ENCODE results near the gene PAWR.
"Not testable (repeated sequence)": the region's sequence is repeated elsewhere in the genome, so short reads cannot be mapped to it uniquely, and the experiment has no call there.

Gene PAWR

DNA sequence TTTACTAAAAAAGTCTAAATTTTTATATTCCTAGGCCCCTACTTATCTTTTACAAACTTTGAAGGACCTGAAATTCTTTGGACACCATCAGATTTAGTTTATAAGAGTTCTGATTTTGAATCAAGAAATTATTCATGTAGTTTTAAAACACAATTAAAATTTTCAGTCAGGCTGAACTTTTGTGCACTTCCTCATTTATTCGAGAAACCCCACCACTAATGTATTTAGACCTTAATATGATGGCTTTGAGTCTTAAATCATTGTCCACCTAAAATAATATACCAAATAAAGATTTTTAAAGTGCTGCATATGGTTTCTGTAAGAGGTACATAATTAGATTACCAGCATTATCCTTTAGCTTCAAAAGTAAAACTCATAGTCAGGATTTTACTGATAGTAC, 103.4 kb downstream of the PAWR start:
- no peak for DNase-seq

DNA sequence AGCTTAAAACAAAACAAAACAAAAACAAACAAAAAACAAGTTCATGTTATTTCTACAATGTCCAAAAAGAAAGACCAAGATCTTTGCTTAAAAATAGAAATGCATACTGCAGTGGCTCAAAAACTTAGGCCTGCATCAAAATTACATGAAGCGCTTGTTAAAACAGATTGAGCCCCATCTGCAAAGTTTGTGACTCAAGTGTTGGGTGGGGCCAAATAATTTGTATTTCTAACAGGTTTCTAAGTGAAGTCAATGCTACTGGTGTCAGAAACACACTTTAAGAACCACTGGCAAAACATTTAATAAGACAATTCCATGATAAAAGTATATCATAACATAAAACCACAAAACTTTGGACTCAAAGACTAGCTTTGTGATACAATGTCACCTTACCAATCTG, 105.6 kb downstream of the PAWR start:
- DNase-seq: no peak

DNA sequence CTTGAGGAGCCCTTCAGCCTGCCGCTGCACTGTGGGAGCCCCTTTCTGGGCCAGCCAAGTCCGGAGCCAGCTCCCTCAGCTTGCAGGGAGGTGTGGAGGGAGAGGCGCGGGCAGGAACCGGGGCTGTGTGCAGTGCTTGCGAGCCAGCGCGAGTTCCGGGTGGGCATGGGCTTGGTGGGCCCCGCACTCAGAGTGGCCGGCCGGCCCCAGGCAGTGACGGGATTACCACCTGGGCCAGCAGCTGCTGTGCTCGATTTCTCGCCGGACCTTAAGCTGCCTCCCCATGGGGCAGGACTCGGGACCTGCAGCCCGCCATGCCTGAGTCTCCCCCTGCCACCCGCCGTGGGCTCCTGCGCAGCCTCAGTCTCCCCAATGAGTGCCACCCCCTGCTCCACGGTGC, 116.9 kb downstream of the PAWR start:
- DNase-seq: no peak

DNA sequence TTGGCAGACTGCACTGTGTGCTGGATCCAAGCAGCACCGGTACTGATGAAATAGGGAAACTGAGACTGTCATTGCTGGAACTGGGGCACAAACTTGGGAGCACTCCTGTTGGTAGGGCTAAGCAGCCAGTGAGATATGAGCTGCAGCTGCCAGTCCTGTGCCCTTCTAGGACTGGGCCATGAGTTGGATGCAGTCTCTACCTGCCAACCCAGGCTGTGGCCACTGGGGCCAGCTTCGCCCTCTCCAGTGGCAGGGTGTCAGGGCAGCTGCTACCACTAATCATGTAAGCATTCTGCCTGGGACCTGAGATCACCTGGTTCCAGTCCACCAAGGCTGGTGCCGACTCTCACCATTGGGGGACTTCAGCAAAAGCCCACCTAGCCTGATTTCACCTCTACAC, 121.1 kb downstream of the PAWR start:
- no peak for DNase-seq

DNA sequence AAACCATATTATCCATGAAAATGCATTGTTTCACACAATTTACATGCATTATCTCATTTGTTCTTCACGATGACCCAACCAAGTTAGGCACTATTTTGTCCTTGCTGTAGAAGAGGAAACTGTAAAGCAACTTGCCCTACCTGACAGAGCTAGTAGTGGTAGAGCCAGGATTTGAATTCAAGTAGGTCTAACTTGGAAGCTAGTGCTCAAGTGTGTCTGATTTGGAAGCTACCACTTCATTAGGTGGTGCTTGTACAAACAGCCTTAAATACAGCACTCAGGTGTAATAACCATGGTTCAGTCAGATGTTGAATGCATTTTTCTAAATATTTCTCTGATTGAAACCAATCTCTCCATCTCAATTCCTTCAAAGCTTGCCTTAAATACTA, 123.6 kb downstream of the PAWR start:
- DNase-seq: no peak

DNA sequence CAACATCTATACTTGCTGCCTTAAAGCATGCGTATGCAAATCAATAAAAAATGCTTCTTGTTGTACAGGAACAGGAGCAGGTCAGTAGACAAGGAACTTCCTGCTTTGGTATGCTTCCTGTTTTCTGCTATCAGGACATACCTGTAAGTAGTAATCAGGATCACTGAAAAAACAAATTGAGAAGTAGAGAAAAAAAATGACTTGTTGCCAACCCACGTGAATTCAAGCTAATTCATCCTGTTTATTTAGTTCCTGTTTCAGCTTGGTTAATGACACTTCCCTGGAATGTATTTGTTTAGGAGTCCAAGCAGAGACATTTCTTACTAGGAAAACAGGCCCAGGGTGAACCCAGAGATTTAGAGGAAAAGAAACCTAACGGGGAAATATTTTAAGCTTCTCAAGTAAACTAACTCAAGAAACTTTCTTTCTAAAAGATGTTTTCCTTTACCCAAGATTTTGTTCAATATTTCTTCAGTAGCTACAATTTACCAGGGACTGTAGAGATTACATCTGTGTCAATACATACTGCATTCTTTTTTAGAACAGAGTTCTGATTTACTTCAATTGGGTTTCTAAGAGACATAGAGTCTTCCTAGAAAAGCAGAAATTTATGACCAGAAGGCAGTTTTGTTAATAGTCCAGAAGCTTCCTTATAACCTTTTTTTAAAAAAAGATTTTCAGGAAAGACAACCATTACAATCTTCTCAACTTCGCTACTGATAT, 124.2 kb downstream of the PAWR start:
- no peak for DNase-seq

DNA sequence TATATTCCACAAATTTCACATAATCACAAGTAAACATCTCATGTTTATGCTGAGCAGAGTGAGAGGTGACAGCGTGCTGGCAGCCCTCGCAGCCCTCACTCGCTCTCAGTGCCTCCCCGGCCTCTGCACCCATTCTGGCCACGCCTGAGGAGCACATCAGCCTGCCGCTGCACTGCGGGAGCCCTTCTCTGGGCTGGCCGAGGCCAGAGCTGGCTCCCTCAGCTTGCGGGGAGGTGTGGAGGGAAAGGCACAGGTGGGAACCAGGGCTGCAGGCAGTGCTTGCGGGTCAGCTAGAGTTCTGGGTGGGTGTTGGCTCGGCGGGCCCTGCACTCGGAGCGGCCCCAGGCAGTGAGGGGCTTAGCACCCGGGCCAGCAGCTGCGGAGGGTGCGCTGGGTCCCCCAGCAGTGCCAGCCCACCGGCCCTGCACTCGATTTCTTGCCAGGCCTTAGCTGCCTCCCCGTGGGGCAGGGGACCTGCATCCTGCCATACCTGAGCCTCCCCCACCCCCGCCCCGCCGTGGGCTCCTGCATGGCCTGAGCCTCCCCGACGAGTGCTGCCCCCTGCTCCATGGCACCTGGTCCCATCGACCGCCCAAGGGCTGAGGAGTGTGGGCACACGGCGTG, 125.9 kb downstream of the PAWR start:
- not testable (repeated sequence) for DNase-seq

DNA sequence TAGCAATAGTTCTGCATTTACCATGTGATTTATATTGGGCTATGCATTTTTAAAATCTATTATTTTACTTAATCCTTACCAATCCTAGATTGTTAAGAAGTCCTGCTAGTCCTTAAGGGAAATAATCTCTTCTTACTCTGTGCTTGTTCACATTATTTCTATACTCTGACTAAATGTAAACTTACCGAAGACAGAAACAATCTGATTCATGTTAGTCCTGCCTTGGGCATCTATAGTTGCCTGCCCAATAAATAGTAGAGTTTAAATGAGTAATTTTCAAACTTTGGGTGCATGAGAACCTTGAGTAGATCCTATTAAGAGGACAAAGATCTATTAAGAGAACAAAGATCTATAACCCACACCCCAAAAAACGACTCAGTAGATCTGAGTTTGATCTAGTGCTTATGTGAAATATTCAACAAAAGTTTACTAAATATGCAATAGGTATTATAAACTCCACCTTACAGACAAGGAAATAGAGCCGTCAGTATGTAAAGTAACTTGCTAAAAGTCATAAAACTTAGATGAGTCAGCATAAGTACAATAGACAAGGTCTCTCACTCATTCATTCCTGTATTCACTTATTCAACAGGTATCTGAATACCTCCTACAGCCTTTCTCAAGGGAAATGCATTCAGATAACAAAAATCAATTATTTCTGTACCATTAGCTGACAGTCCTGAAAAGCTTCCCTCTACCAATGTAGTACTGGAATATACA, 127.6 kb downstream of the PAWR start:
- DNase-seq: no peak

DNA sequence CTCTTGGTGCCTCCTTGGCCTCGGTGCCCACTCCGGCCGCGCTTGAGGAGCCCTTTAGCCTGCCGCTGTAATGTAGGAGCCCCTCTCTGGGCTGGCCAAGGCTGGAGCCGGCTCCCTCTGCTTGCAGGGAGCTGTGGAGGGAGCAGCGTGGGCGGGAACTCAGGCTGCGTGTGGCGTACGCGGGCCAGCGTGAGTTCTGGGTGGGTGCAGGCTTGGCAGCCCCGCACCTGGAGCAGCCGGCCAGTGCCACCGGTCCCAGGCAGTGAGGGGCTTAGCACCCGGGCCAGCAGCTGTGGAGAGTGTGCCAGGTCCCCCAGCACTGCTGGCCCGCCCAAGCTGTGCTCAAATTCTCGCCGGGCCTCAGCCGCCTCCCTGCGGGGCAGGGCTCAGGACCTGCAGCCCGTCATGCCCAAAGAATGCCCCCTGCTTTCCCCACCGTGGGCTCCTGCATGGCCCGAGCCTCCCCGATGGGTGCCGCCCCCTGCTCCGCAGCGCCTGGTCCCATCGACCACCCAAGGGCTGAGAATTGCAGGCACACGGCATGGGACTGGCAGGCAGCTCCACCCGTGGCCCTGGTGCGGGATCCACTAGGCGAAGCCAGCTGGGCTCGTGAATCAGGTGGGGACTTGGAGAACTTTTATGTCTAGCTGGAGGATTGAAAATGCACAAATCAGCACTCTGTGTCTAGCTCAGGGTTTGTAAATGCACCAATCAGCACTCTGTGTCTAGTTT, 129.2 kb downstream of the PAWR start:
- no peak for DNase-seq

DNA sequence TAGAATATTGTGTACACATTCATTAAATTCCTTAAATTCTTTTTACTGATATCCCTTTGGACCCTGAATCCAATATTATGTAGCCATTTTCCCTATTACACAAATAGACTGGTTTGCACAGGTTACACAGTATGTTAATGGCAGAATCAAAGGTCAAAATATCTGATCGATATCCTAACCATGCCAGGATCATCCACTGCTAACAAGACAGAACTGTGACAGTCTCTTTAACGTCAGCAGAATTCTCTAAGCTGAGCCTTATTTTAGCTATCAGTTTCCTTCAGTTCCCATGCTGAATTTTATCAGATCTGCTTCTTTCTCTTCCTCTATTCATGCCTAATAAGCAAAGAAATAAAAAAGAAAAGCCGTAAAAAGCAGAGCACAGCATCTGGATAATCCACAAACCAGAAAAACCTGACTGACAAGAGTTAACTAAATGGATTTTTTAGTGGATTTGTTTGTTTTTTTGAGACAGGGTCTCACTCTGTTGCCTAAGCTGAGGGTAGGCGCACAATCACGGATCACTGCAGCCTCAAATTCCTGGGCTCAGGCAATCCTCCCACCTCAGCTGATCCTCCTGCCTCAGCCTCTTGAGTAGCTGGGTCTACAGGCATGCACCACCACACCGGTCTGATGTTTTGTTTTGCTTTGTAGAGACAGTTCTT, 130.4 kb downstream of the PAWR start:
- no peak for DNase-seq

DNA sequence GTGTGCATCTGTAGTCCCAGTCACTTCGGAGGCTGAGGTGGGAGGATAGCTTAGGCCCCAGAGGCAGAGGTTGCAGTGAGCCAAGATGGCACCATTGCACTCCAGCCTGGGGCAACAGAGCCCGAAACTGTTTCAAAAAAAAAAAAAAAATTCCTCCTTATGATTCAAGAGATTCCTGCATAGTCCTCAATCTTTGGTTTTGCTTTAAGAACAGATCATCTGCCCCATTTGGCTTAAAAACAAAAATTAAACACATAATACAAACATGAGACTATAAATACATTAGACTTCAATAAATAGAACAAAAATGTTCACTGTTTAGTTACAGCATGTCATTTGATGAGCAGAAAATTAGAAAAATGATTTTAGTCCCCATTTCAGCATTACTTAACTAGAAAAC, 131.2 kb downstream of the PAWR start:
- no peak for DNase-seq

DNA sequence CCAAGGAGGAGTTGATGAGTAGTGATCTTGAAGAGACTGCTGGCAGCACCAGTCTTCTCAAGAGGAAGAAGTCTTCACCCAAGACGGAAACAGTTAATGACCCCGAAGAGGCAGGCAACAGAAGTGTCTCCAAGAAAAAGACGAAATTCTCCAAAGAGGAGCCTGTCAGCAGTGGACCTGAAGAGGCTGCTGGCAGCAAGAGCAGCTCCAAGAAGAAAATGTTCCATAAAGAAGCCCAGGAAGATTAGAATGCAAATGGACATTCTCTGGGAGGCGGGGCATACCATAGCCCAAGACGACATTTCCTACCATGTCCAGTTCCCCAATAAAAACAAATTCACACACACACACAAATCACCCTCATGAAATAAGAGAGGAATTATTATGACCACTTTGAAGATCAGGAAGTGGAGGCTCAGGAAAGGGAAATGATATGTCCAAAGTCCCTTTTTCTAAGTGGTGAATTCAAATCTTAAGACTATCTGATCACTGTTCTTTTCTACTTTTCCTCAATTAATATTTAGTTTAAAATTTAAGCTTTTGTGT, 131.8 kb downstream of the PAWR start:
- DNase-seq: no peak

DNA sequence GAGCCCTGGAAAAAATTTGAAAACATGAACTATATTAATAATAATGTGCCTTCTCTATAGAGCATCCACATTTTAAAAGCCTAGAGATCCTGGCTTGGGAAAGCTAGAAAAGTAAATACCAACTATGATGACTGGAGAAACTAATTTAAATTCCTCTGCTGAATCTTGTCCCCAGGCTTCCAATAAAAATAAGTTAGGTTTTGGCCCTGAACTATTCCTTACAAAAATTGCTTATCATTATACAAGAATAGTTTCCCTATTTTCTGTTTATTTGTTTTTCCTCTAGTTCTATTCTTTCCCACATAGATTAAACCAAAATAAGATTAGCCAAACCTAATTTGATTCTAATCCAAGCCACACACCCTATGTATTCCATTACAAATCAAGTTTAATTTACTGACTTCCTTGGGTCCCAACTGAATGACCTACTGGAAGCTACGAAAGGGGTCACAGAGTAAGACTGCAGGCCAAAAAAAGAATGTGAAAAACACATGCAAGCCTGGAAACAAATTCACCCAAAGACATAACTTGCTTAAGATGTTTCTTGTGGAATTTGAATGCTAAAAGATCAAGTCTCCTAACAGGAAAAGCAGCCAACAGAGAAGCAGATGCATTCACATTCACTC, 133.0 kb downstream of the PAWR start:
- no peak for DNase-seq

DNA sequence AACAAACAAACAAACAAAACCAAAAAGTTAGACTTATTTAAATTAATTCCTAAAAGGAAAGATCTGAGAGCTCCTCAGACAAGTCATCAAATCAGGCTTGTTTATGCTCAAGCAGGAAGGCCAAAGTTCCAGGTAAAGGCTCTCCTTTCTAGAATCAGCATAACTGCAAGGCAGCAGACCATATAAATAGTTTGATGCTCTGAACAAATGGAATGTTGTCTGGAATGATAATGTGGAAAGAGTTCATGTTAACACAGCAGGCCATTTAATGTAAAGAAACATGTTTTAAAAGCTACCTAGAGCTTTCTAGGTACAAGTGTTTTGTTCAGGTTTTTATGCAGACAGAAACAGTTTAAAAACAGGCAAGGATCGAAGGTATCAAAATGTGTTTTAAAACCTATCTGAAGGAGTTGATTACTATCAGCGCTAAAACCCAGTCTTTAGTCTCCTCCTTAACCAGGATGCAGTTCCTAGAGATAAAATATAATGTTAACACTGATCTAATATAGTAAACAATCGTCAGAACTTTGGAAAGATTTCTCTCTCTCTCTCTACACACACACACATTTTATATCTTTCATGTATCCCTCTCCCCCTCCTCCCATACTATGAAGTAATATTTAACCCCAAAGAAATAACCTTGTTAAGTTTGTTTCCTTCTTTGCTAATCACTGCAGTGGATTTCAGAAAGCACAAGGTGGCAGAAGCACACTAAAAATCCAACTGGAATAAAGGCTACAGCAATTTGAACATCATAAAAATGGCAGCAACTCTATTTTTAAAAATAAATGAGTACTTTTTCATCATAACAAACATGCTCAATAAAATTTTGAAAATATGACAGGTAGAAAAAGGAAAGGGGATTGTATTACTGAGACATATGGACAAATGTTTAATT, 135.5 kb downstream of the PAWR start:
- DNase-seq: no peak

DNA sequence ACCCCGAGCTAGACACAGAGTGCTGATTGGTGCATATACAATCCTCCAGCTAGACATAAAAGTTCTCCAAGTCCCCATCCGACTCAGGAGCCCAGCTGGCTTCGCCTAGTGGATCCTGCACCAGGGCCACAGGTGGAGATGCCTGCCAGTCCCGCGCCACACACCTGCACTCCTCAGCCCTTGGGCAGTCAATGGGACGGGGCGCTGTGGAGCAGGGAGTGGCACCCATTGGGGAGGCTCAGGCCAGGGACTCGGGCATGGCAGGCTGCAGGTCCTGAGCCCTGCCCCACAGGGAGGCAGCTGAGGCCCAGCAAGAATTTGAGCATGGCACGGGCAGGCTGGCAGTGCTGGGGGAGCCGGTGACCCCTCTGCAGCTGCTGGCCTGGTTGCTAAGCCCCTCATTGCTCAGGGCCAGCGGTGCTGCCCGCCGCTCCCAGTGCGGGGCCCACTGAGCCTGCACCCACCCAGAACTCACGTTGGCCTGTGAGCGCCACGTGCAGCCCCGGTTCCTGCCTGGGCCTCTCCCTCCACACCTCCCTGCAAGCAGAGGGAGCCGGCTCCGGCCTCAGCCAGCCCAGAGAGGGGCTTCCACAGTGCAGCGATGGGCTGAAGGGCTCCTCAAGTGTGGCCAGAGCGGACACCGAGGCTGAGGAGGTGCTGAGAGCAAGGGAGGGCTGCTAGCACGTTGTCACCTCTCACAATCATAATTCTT, 136.7 kb downstream of the PAWR start:
- DNase-seq: no peak

DNA sequence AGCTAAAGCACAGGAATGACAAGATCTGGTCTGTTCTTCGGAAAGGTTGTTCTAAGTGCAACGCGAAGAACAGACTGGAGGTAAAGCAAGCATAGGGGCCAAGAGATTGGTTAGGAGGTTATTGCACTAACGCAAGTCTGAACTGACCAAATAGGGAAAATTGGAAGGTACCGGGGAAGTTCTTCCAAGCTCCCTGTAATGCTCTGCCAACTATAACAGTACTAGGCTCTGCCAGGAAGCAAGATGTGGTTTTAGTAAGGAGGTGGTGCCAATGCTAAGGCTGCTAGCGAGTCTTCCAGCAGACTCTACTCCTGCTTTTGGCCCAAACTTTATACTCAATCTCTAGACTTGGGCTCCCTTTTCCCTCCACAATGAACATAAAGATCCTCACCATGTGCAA, 138.6 kb downstream of the PAWR start:
- no peak for DNase-seq

DNA sequence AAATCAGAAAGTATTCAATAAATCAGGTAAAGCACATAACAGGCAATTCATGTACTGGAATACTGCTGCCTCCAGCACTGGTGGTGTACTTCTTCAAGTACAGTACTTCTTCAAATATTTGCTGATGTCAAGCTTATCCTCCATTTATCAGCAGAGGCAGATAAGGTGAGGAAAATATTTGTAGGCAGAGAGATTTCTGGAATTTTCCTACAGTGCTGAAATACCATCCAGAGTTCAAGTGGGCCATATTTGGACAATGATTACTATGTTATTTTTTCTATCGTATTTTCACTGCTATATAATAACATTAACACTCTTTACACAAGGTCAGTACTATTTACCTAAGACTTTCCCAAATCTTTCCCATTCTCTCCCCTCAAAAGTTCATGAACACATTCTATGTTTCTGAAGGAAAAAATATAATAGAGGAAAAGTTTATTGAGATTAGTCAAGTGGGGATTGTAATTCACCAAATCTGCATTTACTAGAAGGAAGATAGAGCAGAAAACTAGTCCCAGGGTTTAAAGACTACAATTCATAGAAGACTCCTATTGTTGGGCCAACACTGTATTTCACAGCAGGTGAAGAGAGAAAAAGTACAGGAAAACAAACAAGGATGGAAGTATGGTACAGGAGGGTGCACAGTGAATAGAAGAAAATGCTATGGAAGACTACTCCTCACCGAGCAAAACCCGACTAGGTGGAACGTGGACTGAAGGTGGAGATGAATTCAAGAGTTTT, 141.1 kb downstream of the PAWR start:
- no peak for DNase-seq

DNA sequence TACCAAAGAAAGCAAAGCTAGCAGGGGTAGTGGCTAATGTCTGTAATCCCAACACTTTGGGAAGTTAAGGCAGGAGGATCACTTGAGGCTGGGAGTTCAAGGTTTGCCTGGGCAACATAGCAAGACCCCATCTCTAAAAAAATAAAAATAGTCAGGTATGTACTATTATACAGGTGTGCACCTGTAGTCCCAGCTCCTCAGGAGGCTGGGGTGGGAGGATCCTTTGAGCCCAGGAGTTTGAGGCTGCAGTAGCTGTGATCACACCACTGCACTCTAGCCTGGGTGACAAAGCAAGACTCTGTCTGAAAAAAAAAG, 142.2 kb downstream of the PAWR start:
- DNase-seq: no peak

DNA sequence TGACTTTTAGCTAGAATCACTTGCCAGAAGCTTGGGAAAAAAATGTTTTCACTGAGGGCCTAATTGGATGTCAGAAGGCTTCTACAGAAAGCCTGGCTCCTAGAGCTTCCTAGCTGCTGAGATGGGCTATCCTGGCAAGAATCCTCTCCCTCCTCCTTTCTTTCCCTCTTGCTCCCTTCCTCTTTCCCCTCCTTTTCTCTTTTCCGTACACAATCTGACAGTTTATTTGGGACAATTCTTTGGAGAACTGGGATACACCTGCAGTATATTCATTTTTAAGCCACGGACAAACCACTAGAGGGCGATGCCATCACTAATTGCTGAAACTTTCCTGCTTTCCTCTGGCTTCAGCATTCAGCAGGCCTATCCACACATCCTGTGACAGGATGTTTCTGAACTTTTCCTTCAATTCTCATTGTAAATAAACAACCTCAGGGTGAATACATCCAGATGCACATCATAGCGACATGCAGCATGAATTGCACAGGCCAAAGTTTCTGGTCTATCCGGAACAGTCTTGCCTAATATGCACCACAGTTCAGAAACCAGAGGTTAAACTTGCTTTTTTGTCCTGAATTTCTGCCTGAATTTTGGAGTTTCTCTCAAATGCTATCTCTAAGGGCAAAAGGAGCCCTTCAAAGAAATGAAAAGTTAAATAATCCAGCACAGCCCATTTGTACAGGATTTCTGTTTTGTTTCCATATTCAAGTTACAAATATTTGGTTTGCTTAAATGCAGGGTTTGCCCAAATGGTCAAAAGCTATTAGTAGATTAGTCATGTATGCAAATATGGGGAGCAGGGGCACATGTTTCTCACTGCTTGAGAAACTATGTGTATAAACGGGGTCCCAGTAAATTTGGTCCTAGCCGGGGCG, 142.8 kb downstream of the PAWR start:
- no peak for DNase-seq

Data from DMS79 (cell line).